Hepatic stellate cell (primary cell): ENCODE results near the gene ASPRV1.
A peak's percentile ranks its signal among the peaks of the same experiment; 100 is the strongest.

Experiments
- DNase-seq: peaks from one replicate; pipeline ENCODE4 v3.0.0; 2011; ENCODE audit warnings: low spot score

ASPRV1 gene

GRCh38 chr2:69988086-69988635, 26.7 kb upstream of the ASPRV1 start:
- no peak for DNase-seq

- no peak for DNase-seq
Measured at GRCh38 chr2:69986691-69987090, 25.3 kb upstream of the ASPRV1 start.

GRCh38 chr2:69985688-69986087, 24.3 kb upstream of the ASPRV1 start:
- no peak for DNase-seq

- DNase-seq = no peak
Measured at GRCh38 chr2:69985216-69985615, 23.8 kb upstream of the ASPRV1 start.

- no peak for DNase-seq
Measured at GRCh38 chr2:69983392-69983966, 22.0 kb upstream of the ASPRV1 start.

GRCh38 chr2:69979902-69980807, 18.7 kb upstream of the ASPRV1 start:
- DNase-seq = peak; percentile 53

- no peak for DNase-seq
Measured at GRCh38 chr2:69977906-69978482, 16.6 kb upstream of the ASPRV1 start.

- no peak for DNase-seq
Measured at GRCh38 chr2:69977186-69977585, 15.8 kb upstream of the ASPRV1 start.

- no peak for DNase-seq
Measured at GRCh38 chr2:69975853-69976462, 14.5 kb upstream of the ASPRV1 start.

GRCh38 chr2:69975136-69975852, 13.9 kb upstream of the ASPRV1 start:
- no peak for DNase-seq

GRCh38 chr2:69973335-69973735, 11.9 kb upstream of the ASPRV1 start:
- DNase-seq = peak; percentile 32

GRCh38 chr2:69972822-69973221, 11.4 kb upstream of the ASPRV1 start:
- no peak for DNase-seq

- DNase-seq = no peak
Measured at GRCh38 chr2:69969991-69970390, 8.6 kb upstream of the ASPRV1 start.

- DNase-seq = no peak
Measured at GRCh38 chr2:69969126-69969983, 7.9 kb upstream of the ASPRV1 start.

GRCh38 chr2:69968609-69969008, 7.2 kb upstream of the ASPRV1 start:
- DNase-seq = no peak

GRCh38 chr2:69966496-69966895, 5.1 kb upstream of the ASPRV1 start:
- DNase-seq = no peak

GRCh38 chr2:69965756-69966445, 4.5 kb upstream of the ASPRV1 start:
- no peak for DNase-seq

GRCh38 chr2:69964353-69964841, 3.0 kb upstream of the ASPRV1 start:
- DNase-seq = no peak

- DNase-seq = no peak
Measured at GRCh38 chr2:69962986-69963730, 1.7 kb upstream of the ASPRV1 start.
